ENCODE measurements around the gene SLC38A8.
A peak's percentile ranks its signal among the peaks of the same experiment; 100 is the strongest.

SLC38A8 gene

GRCh38 chr16:84068041-84068440 lies 25.4 kb upstream of the SLC38A8 start:
- DNase-seq, result no peak

GRCh38 chr16:84067640-84068039 lies 25.0 kb upstream of the SLC38A8 start:
- no peak for DNase-seq

GRCh38 chr16:84065536-84066132 lies 23.0 kb upstream of the SLC38A8 start:
- DNase-seq, result peak in 1 of 2 experiments; percentile 41

GRCh38 chr16:84063980-84064379 lies 21.4 kb upstream of the SLC38A8 start:
- no peak for DNase-seq

- DNase-seq, result no peak
Observed at GRCh38 chr16:84062734-84063640, 20.4 kb upstream of the SLC38A8 start.

- no peak for DNase-seq
Observed at GRCh38 chr16:84061236-84061819, 18.7 kb upstream of the SLC38A8 start.

- no peak for DNase-seq
Observed at GRCh38 chr16:84059946-84060901, 17.6 kb upstream of the SLC38A8 start.

GRCh38 chr16:84059111-84059510 lies 16.5 kb upstream of the SLC38A8 start:
- no peak for DNase-seq

- no peak for DNase-seq
Observed at GRCh38 chr16:84058664-84059063, 16.1 kb upstream of the SLC38A8 start.

GRCh38 chr16:84058211-84058610 lies 15.6 kb upstream of the SLC38A8 start:
- no peak for DNase-seq

- no peak for DNase-seq
Observed at GRCh38 chr16:84056933-84057332, 14.3 kb upstream of the SLC38A8 start.

- no peak for DNase-seq
Observed at GRCh38 chr16:84055801-84056634, 13.4 kb upstream of the SLC38A8 start.

GRCh38 chr16:84055366-84055765 lies 12.8 kb upstream of the SLC38A8 start:
- DNase-seq, result no peak

- DNase-seq, result no peak
Observed at GRCh38 chr16:84054916-84055315, 12.3 kb upstream of the SLC38A8 start.

GRCh38 chr16:84054271-84054670 lies 11.7 kb upstream of the SLC38A8 start:
- no peak for DNase-seq

GRCh38 chr16:84053237-84053636 lies 10.6 kb upstream of the SLC38A8 start:
- DNase-seq, result no peak

- DNase-seq, result no peak
Observed at GRCh38 chr16:84052071-84052622, 9.6 kb upstream of the SLC38A8 start.

- DNase-seq, result no peak
Observed at GRCh38 chr16:84050316-84050715, 7.7 kb upstream of the SLC38A8 start.

- no peak for DNase-seq
Observed at GRCh38 chr16:84049403-84050060, 6.9 kb upstream of the SLC38A8 start.

GRCh38 chr16:84048871-84049270 lies 6.3 kb upstream of the SLC38A8 start:
- DNase-seq, result no peak

GRCh38 chr16:84048270-84048669 lies 5.7 kb upstream of the SLC38A8 start:
- DNase-seq, result no peak
